Calu3 (cell line): Measurements from ENCODE around the gene SLC41A3. TPM values are rescaled to one million over a fixed set of nuclear protein-coding genes. Genes with fewer than 3 reads are reported as not detected.

Experiments
- BruUV-seq: library from RNA; stranded (reverse); fragments of 400-500 nt; replicated peaks from 2 replicates; lab custom pipeline; 2021; lab: Mats Ljungman, UMichigan
- CTCF ChIA-PET: fragments of 300-600 bp; sonication (Branson Sonifier 250); formaldehyde crosslinking; loops from one replicate; lab custom pipeline; 2022; ENCODE audit warnings: antibody characterized with exemption; lab: Charles Lee
- DNase-seq: peaks from one replicate; pipeline ENCODE4 v3.0.0; 2022
- H3K27ac Mint-ChIP-seq: one replicate; pipeline ENCODE4 v1.8.0; 2022; ENCODE audit warnings: mixed read lengths; ENCODE audit not compliant: unreplicated experiment
- H3K27me3 Mint-ChIP-seq: one replicate; pipeline ENCODE4 v1.8.0; 2022; ENCODE audit warnings: mixed read lengths; ENCODE audit not compliant: unreplicated experiment
- H3K36me3 Mint-ChIP-seq: one replicate; pipeline ENCODE4 v1.8.0; 2022; ENCODE audit warnings: mild to moderate bottlenecking, moderate library complexity, mixed read lengths; ENCODE audit not compliant: insufficient read depth, unreplicated experiment
- H3K4me1 Mint-ChIP-seq: one replicate; pipeline ENCODE4 v1.8.0; 2022; ENCODE audit warnings: mild to moderate bottlenecking, low read depth, mixed read lengths; ENCODE audit not compliant: unreplicated experiment
- H3K4me3 Mint-ChIP-seq: one replicate; pipeline ENCODE4 v1.8.0; 2022; ENCODE audit warnings: mild to moderate bottlenecking, low read depth, moderate library complexity, mixed read lengths; ENCODE audit not compliant: unreplicated experiment
- H3K9me3 Mint-ChIP-seq: one replicate; pipeline ENCODE4 v1.8.0; 2022; ENCODE audit warnings: low read depth, mixed read lengths; ENCODE audit not compliant: unreplicated experiment
- intact Hi-C: fragments of 100-400 bp; cut with micrococcal nuclease; formaldehyde crosslinking; loops from one replicate; pipeline ENCODE4 v1.10.0; 2022; ENCODE audit not compliant: unreplicated experiment
- total RNA-seq: library from RNA; stranded (reverse); gene quantifications from 2 replicates; pipeline ENCODE4 v1.2.3, GENCODE V29; 2022
- TF ChIP-seq, protein P1 (sequence below): fragments of 200-600 bp; IDR thresholded peaks from one replicate; pipeline ENCODE4 v1.8.0; 2022; ENCODE audit warnings: antibody characterized with exemption; ENCODE audit not compliant: unreplicated experiment

SLC41A3 gene
- total RNA-seq, 1 experiment from 2014 or later, result 101 TPM

DNA sequence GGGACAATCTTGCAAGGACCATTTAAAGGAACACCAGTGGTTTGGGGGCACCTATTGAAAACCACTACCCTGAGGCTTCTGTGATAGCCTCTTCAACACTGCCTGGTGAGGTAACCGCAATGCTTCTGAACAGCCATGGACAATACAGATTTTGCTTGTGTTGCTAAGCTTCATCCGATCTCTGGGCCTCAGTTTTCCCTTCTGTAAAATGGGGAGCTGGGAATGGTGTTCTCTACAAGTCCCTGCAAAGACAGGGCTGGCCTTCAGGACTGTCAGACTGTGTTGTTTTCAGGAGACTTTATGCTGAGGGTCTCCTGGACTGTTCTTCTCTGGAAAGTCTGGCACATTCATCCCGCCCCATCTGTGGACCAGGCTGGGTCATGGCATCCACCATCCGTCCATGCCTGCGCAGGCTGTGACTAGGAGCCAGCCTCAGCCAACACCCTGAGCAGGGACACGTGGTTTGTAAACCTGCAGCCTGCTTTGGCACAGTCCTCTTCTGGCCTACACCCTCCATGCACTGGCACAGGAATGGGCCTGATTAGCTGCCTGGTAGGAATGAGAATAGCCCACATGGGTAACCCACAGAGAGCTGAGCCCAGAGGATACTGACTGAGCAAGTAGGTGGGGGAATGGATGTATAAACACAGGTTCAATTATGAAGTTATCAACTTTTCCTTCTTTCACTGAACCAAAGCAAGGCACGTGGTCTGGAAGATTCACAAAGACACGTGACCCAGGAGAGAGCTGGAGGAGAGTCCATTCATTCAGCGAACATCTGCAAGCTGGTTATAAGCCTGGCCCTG lies 59.7 kb downstream of the SLC41A3 start:
- TF ChIP-seq, protein P1, sequence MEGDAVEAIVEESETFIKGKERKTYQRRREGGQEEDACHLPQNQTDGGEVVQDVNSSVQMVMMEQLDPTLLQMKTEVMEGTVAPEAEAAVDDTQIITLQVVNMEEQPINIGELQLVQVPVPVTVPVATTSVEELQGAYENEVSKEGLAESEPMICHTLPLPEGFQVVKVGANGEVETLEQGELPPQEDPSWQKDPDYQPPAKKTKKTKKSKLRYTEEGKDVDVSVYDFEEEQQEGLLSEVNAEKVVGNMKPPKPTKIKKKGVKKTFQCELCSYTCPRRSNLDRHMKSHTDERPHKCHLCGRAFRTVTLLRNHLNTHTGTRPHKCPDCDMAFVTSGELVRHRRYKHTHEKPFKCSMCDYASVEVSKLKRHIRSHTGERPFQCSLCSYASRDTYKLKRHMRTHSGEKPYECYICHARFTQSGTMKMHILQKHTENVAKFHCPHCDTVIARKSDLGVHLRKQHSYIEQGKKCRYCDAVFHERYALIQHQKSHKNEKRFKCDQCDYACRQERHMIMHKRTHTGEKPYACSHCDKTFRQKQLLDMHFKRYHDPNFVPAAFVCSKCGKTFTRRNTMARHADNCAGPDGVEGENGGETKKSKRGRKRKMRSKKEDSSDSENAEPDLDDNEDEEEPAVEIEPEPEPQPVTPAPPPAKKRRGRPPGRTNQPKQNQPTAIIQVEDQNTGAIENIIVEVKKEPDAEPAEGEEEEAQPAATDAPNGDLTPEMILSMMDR, result no peak

DNA sequence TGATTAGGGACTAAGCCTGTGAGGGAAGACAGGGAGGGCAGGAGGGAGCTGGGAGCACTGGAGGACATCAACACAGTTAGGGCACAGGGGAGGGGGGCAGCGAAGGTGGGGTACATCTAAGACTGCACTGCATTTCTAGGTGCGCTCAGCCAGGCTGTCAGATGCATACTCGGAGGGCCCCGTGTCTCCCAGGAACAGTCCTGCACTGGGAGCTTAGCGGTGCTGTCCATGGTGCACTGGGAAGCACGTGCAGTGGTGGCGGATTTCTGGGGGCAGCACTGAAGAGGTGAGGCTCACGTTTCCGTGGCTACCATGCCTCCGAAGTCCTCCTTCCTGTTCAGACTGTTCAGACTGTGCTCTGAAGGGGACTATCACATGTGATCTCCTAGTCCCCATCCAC lies 60.5 kb downstream of the SLC41A3 start:
- Mint-ChIP-seq H3K36me3 (peaks cover 5% of the 10 kb centered on the region), H3K27ac (no peak overlapping the region), H3K9me3 (peaks cover 7% of the 10 kb centered on the region), H3K4me1 (no peaks in the 10 kb centered on the region), H3K27me3 (no peaks in the 10 kb centered on the region), H3K4me3 (no peak overlapping the region)
- TF ChIP-seq, protein P1, result no peak
- no TSS peak for BruUV-seq
- DNase-seq, result no peak
- CTCF ChIA-PET, result interaction anchor here (1.3 kb wide), 1 partner anchor 10 kb away, joined by 3 read pairs; no protein-coding TSS in a partner anchor
- intact Hi-C loops, result no loop called here

More for the DNA sequence above, 59.7 kb downstream of the SLC41A3 start:
- peaks cover 5% of the 10 kb centered on the region for H3K36me3 Mint-ChIP-seq
- no peak for DNase-seq
- peaks cover 7% of the 10 kb centered on the region for H3K9me3 Mint-ChIP-seq
- no peak overlapping the region for H3K27ac Mint-ChIP-seq
- intact Hi-C loops, result no loop called here
- H3K4me1 Mint-ChIP-seq, result no peaks in the 10 kb centered on the region
- no peaks in the 10 kb centered on the region for H3K27me3 Mint-ChIP-seq
- CTCF ChIA-PET, result interaction anchor here (1.3 kb wide), 1 partner anchor 9 kb away, joined by 3 read pairs; no protein-coding TSS in a partner anchor
- no peak overlapping the region for H3K4me3 Mint-ChIP-seq
- BruUV-seq, result no TSS peak

DNA sequence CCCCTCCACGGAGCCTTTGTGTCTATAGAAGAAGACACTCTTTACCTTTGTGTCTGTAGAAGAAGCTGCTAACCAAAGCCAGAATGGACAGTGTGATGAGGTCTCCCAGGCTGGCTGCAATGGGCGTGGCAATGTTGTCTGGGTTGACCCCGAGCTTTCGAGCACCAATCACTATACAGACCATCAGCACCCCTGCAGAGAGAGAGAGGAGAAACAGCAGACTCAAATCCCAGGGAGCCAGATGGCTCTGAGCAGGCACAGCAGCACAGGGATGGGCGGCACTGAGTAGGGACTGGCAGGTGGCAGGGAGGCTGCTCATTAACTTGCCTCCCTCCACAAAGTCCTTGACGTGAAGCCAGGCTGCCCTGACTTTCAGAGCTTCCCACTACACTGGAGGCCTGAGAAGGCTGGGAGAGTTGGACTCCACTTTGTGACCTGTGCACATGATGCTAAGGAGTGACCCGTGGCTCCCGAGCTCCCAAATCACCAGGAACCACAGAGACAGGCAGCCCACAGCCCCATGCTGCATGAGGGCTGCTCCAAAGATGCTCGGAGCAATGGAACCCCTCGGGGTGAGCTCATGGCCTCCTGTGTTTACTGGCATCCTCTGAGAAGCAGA lies 61.1 kb downstream of the SLC41A3 start:
- Mint-ChIP-seq H3K4me3 (no peak overlapping the region), H3K27ac (no peak overlapping the region), H3K36me3 (peaks cover 5% of the 10 kb centered on the region), H3K27me3 (no peaks in the 10 kb centered on the region), H3K4me1 (no peaks in the 10 kb centered on the region), H3K9me3 (peaks cover 6% of the 10 kb centered on the region)
- CTCF ChIA-PET, result interaction anchor here (0.6 to 1.3 kb wide), 2 partner anchors 11 to 53 kb away, joined by 3 to 9 read pairs; no protein-coding TSS in a partner anchor
- no TSS peak for BruUV-seq
- no peak for DNase-seq
- TF ChIP-seq, protein P1, result no peak
- intact Hi-C loops, result no loop called here

DNA sequence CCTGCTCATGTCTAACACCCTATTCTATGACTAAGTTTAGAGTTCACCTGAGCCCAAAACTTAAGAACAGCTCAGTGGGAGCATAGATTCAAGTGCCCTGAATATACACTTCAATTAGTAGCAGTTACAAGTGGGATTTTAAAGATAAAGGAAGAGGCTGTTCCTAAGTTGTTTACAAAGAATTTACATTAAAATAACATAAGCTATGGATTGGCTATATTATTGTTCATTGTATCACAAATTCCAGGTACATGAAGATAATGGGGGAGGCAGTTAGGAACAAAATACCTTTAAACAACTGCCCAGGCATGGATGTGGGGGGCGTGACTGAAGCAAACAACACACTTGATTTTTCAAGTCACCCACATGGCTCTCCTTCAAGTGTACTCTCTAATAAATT lies 62.2 kb downstream of the SLC41A3 start:
- no peaks in the 10 kb centered on the region for H3K9me3 Mint-ChIP-seq
- intact Hi-C loops, result no loop called here
- H3K36me3 Mint-ChIP-seq, result peaks cover 5% of the 10 kb centered on the region
- no peaks in the 10 kb centered on the region for H3K4me1 Mint-ChIP-seq
- CTCF ChIA-PET, result interaction anchor here (0.7 to 1.2 kb wide), 2 partner anchors 10 to 31 kb away, joined by 3 to 7 read pairs; no protein-coding TSS in a partner anchor
- TF ChIP-seq, protein P1, result no peak
- H3K27me3 Mint-ChIP-seq, result no peaks in the 10 kb centered on the region
- DNase-seq, result no peak
- no peak overlapping the region for H3K27ac Mint-ChIP-seq
- no TSS peak for BruUV-seq
- H3K4me3 Mint-ChIP-seq, result no peak overlapping the region
